Uterus (tissue), 4 donors: ENCODE results near the gene MBP. TPM values are rescaled to one million over a fixed set of nuclear protein-coding genes. Genes with fewer than 3 reads are reported as not detected.

ENCODE experiments used
- DNase-seq, 2 donors: peaks; one replicate each; pipeline ENCODE4 v3.0.0-alpha.2; 2019 to 2020
- H3K27ac ChIP-seq, 2 donors: fragments of 200-600 bp; sonication (generic); 1 replicate in 1 of 2; 2 replicates in 1 of 2; pipeline ENCODE4 v1.5.1; 2016 to 2018
- H3K27me3 ChIP-seq, 2 donors: fragments of 200-600 bp; sonication (generic); one replicate each; pipeline ENCODE4 v1.5.1; 2018 to 2019; ENCODE audit warnings: control low read depth in 1 of 2
- H3K36me3 ChIP-seq, 2 donors: fragments of 200-600 bp; sonication (generic); one replicate each; pipeline ENCODE4 v1.5.1; 2019; ENCODE audit warnings: control low read depth in 1 of 2
- H3K4me1 ChIP-seq, 2 donors: fragments of 200-600 bp; sonication (generic); one replicate each; pipeline ENCODE4 v1.5.1; 2018 to 2019; ENCODE audit warnings: control low read depth in 1 of 2
- H3K4me3 ChIP-seq, 2 donors: fragments of 200-600 bp; sonication (generic); 1 replicate in 1 of 2; 2 replicates in 1 of 2; pipeline ENCODE4 v1.5.1; 2018 to 2019; ENCODE audit warnings: mild to moderate bottlenecking in 1 of 2
- H3K9me3 ChIP-seq, 2 donors: fragments of 200-600 bp; sonication (generic); one replicate each; pipeline ENCODE4 v1.5.1; 2019; ENCODE audit warnings: control low read depth in 1 of 2
- CTCF ChIP-seq, 4 experiments: fragments of 200-600 bp in 2 of 4; fragments of 450-650 bp in 2 of 4; sonication (generic) in 2 of 4; IDR thresholded peaks; one replicate each; pipeline ENCODE4 v1.5.1; 2016 to 2019; ENCODE audit warnings: antibody characterized with exemption in 4 of 4, mild to moderate bottlenecking in 2 of 4, moderate library complexity in 1 of 4
- POLR2A ChIP-seq, 2 donors: fragments of 450-650 bp; IDR thresholded peaks; one replicate each; pipeline ENCODE4 v1.6.1; 2016; ENCODE audit warnings: antibody characterized with exemption in 2 of 2, mild to moderate bottlenecking in 1 of 2, moderate library complexity in 1 of 2
- intact Hi-C: fragments of 100-400 bp; cut with DNase I; formaldehyde crosslinking; loops from one replicate; pipeline ENCODE4 v1.15.1; 2023; ENCODE audit warnings: low total_unique reads
- total RNA-seq, 4 donors: library from RNA; depleted of rRNA in 3 of 4; stranded (reverse); fragments of >200 nt in 3 of 4; gene quantifications; one replicate each; pipeline versions ENCODE4 v1.1.0 to v1.2.4, GENCODE V29; 2014 to 2023
- donor health status: DM: yes; HTN: yes; CAD: no.

The MBP gene
- total RNA-seq, 4 donors from 2014 or later = 12.1 to 52.2 (median 19.8) TPM

- no peak for TF ChIP-seq POLR2A (IDR thresholded peaks at IDR 0.05)
- TF ChIP-seq CTCF (IDR thresholded peaks at IDR 0.05) = no peak
- no peaks in the 10 kb centered on the region for H3K9me3 ChIP-seq
- H3K27ac ChIP-seq = peak overlapping the region; percentile 83 to 87
- DNase-seq = no peak
- H3K27me3 ChIP-seq = no peaks in the 10 kb centered on the region
- H3K4me3 ChIP-seq = no peak overlapping the region
- H3K4me1 ChIP-seq = peaks cover 0 to 8% of the 10 kb centered on the region in 2 donors
- H3K36me3 ChIP-seq = no peaks in the 10 kb centered on the region
- intact Hi-C loops = no loop called here
These were observed 18.5 kb downstream of the MBP start for GRCh38 chr18:77114152-77114414.

GRCh38 chr18:77113361-77114151 lies 19.0 kb downstream of the MBP start:
- Histone ChIP-seq H3K36me3 (no peaks in the 10 kb centered on the region), H3K4me3 (no peak overlapping the region), H3K27me3 (no peaks in the 10 kb centered on the region), H3K27ac (peak overlapping the region; percentile 83 to 87), H3K9me3 (no peaks in the 10 kb centered on the region), H3K4me1 (peaks cover 0 to 13% of the 10 kb centered on the region in 2 donors)
- intact Hi-C loops = no loop called here
- no peak for TF ChIP-seq CTCF (IDR thresholded peaks at IDR 0.05)
- no peak for TF ChIP-seq POLR2A (IDR thresholded peaks at IDR 0.05)
- DNase-seq = peak; percentile 12 to 14

- Histone ChIP-seq H3K4me3 (no peak overlapping the region), H3K27ac (peak overlapping the region; percentile 16 to 61), H3K36me3 (no peaks in the 10 kb centered on the region), H3K27me3 (no peaks in the 10 kb centered on the region), H3K9me3 (no peaks in the 10 kb centered on the region), H3K4me1 (peaks cover 2 to 14% of the 10 kb centered on the region in 2 donors)
- intact Hi-C loops = no loop called here
- no peak for DNase-seq
- TF ChIP-seq CTCF (IDR thresholded peaks at IDR 0.05) (no peak), POLR2A (IDR thresholded peaks at IDR 0.05) (no peak)
These were observed 19.9 kb downstream of the MBP start for GRCh38 chr18:77112747-77113092.

- DNase-seq = peak in 1 of 2 donors; percentile 16
- H3K27ac ChIP-seq = peak overlapping the region in 1 of 2 donors; percentile 61
- no peaks in the 10 kb centered on the region for H3K9me3 ChIP-seq
- no peak overlapping the region for H3K4me3 ChIP-seq
- no peaks in the 10 kb centered on the region for H3K36me3 ChIP-seq
- H3K4me1 ChIP-seq = peaks cover 5 to 18% of the 10 kb centered on the region in 2 donors
- H3K27me3 ChIP-seq = no peaks in the 10 kb centered on the region
- intact Hi-C loops = no loop called here
- TF ChIP-seq POLR2A (IDR thresholded peaks at IDR 0.05) (no peak), CTCF (IDR thresholded peaks at IDR 0.05) (no peak)
These were observed 20.4 kb downstream of the MBP start for GRCh38 chr18:77111951-77112746.

GRCh38 chr18:77111449-77111848 lies 21.1 kb downstream of the MBP start:
- Histone ChIP-seq H3K4me1 (peaks cover 5 to 18% of the 10 kb centered on the region in 2 donors), H3K9me3 (no peaks in the 10 kb centered on the region), H3K27me3 (no peaks in the 10 kb centered on the region), H3K27ac (peak overlapping the region; percentile 40 to 61), H3K36me3 (no peaks in the 10 kb centered on the region), H3K4me3 (no peak overlapping the region)
- intact Hi-C loops = no loop called here
- TF ChIP-seq POLR2A (IDR thresholded peaks at IDR 0.05) (no peak), CTCF (IDR thresholded peaks at IDR 0.05) (no peak)
- peak in 1 of 2 donors; percentile 19 for DNase-seq
